ENCODE measurements around the gene KLHL12. TPM values are rescaled to one million over a fixed set of nuclear protein-coding genes. Genes with fewer than 3 reads are reported as not detected.

Gene KLHL12
- total RNA-seq, 1 donor from 2014 or later: 24.9 TPM

GRCh38 chr1:202964791-202965410 lies 37.9 kb upstream of the KLHL12 start:
- H3K4me3 Mint-ChIP-seq (ENCODE audit: unreplicated experiment): peak overlapping the region; percentile 80
- DNase-seq (ENCODE audit: low read depth): peak; percentile 60
- FAIRE-seq: no peak

GRCh38 chr1:202961220-202961880 lies 34.3 kb upstream of the KLHL12 start:
- Histone ChIP-seq H2AFZ (ENCODE audit: low read depth, low read length) (no peak overlapping the region), H4K20me1 (ENCODE audit: insufficient read depth, low read length) (peaks cover 12% of the 10 kb centered on the region), H3K4me1 (ENCODE audit: insufficient read depth, low read length) (peaks cover 35% of the 10 kb centered on the region), H3K9me3 (ENCODE audit: insufficient read depth, low read depth, low read length) (no peaks in the 10 kb centered on the region), H3K4me2 (ENCODE audit: low read length) (no peak overlapping the region), H3K27me3 (ENCODE audit: insufficient read depth, low read length) (no peaks in the 10 kb centered on the region), H3K4me3 (ENCODE audit: insufficient read depth, low read depth, low read length) (no peak overlapping the region), H3K36me3 (ENCODE audit: insufficient read depth, low read length) (peaks cover 11% of the 10 kb centered on the region), H3K9ac (ENCODE audit: low read length) (no peak overlapping the region), H3K27ac (ENCODE audit: low read depth, low read length) (no peak overlapping the region), H3K79me2 (ENCODE audit: insufficient read depth, low read length) (peaks cover 22% of the 10 kb centered on the region)
- DNase-seq (ENCODE audit: low read depth) (no peak), FAIRE-seq (no peak)
- TF ChIP-seq EZH2 (IDR thresholded peaks at IDR 0.05; ENCODE audit: insufficient read depth, low read length): no peak
- TF ChIP-seq CTCF (IDR thresholded peaks at IDR 0.05; ENCODE audit: insufficient read depth, low read depth, low read length): no peak
- Mint-ChIP-seq H3K27ac (ENCODE audit: unreplicated experiment) (no peak overlapping the region), H3K9me3 (ENCODE audit: unreplicated experiment) (no peaks in the 10 kb centered on the region), H3K27me3 (ENCODE audit: low read depth, unreplicated experiment) (no peaks in the 10 kb centered on the region), H3K4me3 (ENCODE audit: unreplicated experiment) (peak overlapping the region; percentile 14), H3K36me3 (ENCODE audit: low read depth, unreplicated experiment) (peaks cover 19% of the 10 kb centered on the region), H3K4me1 (ENCODE audit: low read depth, unreplicated experiment) (peaks cover 30% of the 10 kb centered on the region)

More at GRCh38 chr1:202964791-202965410, 37.9 kb upstream of the KLHL12 start:
- H3K27ac ChIP-seq (ENCODE audit: low read depth, low read length): peak overlapping the region; percentile 42
- no peak overlapping the region for H3K4me3 ChIP-seq (ENCODE audit: insufficient read depth, low read depth, low read length)
- peak overlapping the region; percentile 96 for H3K4me2 ChIP-seq (ENCODE audit: low read length)
- peaks cover 11% of the 10 kb centered on the region for H3K79me2 ChIP-seq (ENCODE audit: insufficient read depth, low read length)
- TF ChIP-seq CTCF (IDR thresholded peaks at IDR 0.05; ENCODE audit: insufficient read depth, low read depth, low read length) (no peak), EZH2 (IDR thresholded peaks at IDR 0.05; ENCODE audit: insufficient read depth, low read length) (no peak)
- Mint-ChIP-seq H3K9me3 (ENCODE audit: unreplicated experiment) (no peaks in the 10 kb centered on the region), H3K4me1 (ENCODE audit: low read depth, unreplicated experiment) (peaks cover 22% of the 10 kb centered on the region), H3K27me3 (ENCODE audit: low read depth, unreplicated experiment) (no peaks in the 10 kb centered on the region), H3K27ac (ENCODE audit: unreplicated experiment) (peak overlapping the region; percentile 80), H3K36me3 (ENCODE audit: low read depth, unreplicated experiment) (peaks cover 19% of the 10 kb centered on the region)
- peak overlapping the region; percentile 13 for H3K9ac ChIP-seq (ENCODE audit: low read length)
- H3K9me3 ChIP-seq (ENCODE audit: insufficient read depth, low read depth, low read length): no peaks in the 10 kb centered on the region
- no peaks in the 10 kb centered on the region for H3K27me3 ChIP-seq (ENCODE audit: insufficient read depth, low read length)
- H3K4me1 ChIP-seq (ENCODE audit: insufficient read depth, low read length): peaks cover 24% of the 10 kb centered on the region
- no peak overlapping the region for H2AFZ ChIP-seq (ENCODE audit: low read depth, low read length)
- no peaks in the 10 kb centered on the region for H4K20me1 ChIP-seq (ENCODE audit: insufficient read depth, low read length)
- peaks cover 11% of the 10 kb centered on the region for H3K36me3 ChIP-seq (ENCODE audit: insufficient read depth, low read length)

GRCh38 chr1:202959276-202959620 lies 32.2 kb upstream of the KLHL12 start:
- DNase-seq (ENCODE audit: low read depth) (peak; percentile 40), FAIRE-seq (no peak)
- no peak overlapping the region for H3K9ac ChIP-seq (ENCODE audit: low read length)
- peaks cover 22% of the 10 kb centered on the region for H3K4me1 ChIP-seq (ENCODE audit: insufficient read depth, low read length)
- peaks cover 38% of the 10 kb centered on the region for H3K79me2 ChIP-seq (ENCODE audit: insufficient read depth, low read length)
- H3K27ac ChIP-seq (ENCODE audit: low read depth, low read length): no peak overlapping the region
- no peak overlapping the region for H3K4me2 ChIP-seq (ENCODE audit: low read length)
- H3K4me3 ChIP-seq (ENCODE audit: insufficient read depth, low read depth, low read length): no peak overlapping the region
- Mint-ChIP-seq H3K27me3 (ENCODE audit: low read depth, unreplicated experiment) (no peaks in the 10 kb centered on the region), H3K36me3 (ENCODE audit: low read depth, unreplicated experiment) (peaks cover 14% of the 10 kb centered on the region), H3K4me1 (ENCODE audit: low read depth, unreplicated experiment) (peaks cover 18% of the 10 kb centered on the region), H3K9me3 (ENCODE audit: unreplicated experiment) (no peaks in the 10 kb centered on the region), H3K4me3 (ENCODE audit: unreplicated experiment) (no peak overlapping the region), H3K27ac (ENCODE audit: unreplicated experiment) (no peak overlapping the region)
- H4K20me1 ChIP-seq (ENCODE audit: insufficient read depth, low read length): peaks cover 31% of the 10 kb centered on the region
- H2AFZ ChIP-seq (ENCODE audit: low read depth, low read length): no peak overlapping the region
- TF ChIP-seq CTCF (IDR thresholded peaks at IDR 0.05; ENCODE audit: insufficient read depth, low read depth, low read length) (no peak), EZH2 (IDR thresholded peaks at IDR 0.05; ENCODE audit: insufficient read depth, low read length) (no peak)
- H3K27me3 ChIP-seq (ENCODE audit: insufficient read depth, low read length): no peaks in the 10 kb centered on the region
- no peaks in the 10 kb centered on the region for H3K9me3 ChIP-seq (ENCODE audit: insufficient read depth, low read depth, low read length)
- peaks cover 11% of the 10 kb centered on the region for H3K36me3 ChIP-seq (ENCODE audit: insufficient read depth, low read length)

All from astrocyte (in vitro differentiated cells and primary cell).